ENCODE data around the gene LASP1NB.

LASP1NB gene

GRCh38 chr17:38925263-38925995, at the start of gene LASP1NB:
Gene LASP1NB, plus strand, starts transcription at chr17:38925614.
- DNase-seq (ENCODE audit: low read depth, low spot score), result no peak

GRCh38 chr17:38877130-38877851, 48.1 kb upstream of the LASP1NB start:
- DNase-seq (ENCODE audit: low read depth, low spot score), result no peak

- DNase-seq (ENCODE audit: low read depth, low spot score), result peak; percentile 95
Measured at GRCh38 chr17:38879878-38880665, 45.3 kb upstream of the LASP1NB start.

GRCh38 chr17:38881600-38882191, 43.7 kb upstream of the LASP1NB start:
- no peak for DNase-seq (ENCODE audit: low read depth, low spot score)

GRCh38 chr17:38882870-38883269, 42.5 kb upstream of the LASP1NB start:
- DNase-seq (ENCODE audit: low read depth, low spot score), result no peak

- no peak for DNase-seq (ENCODE audit: low read depth, low spot score)
Measured at GRCh38 chr17:38883592-38884526, 41.6 kb upstream of the LASP1NB start.

- no peak for DNase-seq (ENCODE audit: low read depth, low spot score)
Measured at GRCh38 chr17:38885044-38885727, 40.2 kb upstream of the LASP1NB start.

- DNase-seq (ENCODE audit: low read depth, low spot score), result no peak
Measured at GRCh38 chr17:38885728-38886642, 39.4 kb upstream of the LASP1NB start.

GRCh38 chr17:38886643-38887010, 38.8 kb upstream of the LASP1NB start:
- DNase-seq (ENCODE audit: low read depth, low spot score), result no peak

- no peak for DNase-seq (ENCODE audit: low read depth, low spot score)
Measured at GRCh38 chr17:38888842-38889241, 36.6 kb upstream of the LASP1NB start.

GRCh38 chr17:38889745-38890409, 35.5 kb upstream of the LASP1NB start:
- DNase-seq (ENCODE audit: low read depth, low spot score), result no peak

GRCh38 chr17:38890410-38890746, 35.0 kb upstream of the LASP1NB start:
- no peak for DNase-seq (ENCODE audit: low read depth, low spot score)

GRCh38 chr17:38891441-38891840, 34.0 kb upstream of the LASP1NB start:
- DNase-seq (ENCODE audit: low read depth, low spot score), result no peak

GRCh38 chr17:38892083-38892482, 33.3 kb upstream of the LASP1NB start:
- DNase-seq (ENCODE audit: low read depth, low spot score), result no peak

- DNase-seq (ENCODE audit: low read depth, low spot score), result no peak
Measured at GRCh38 chr17:38892620-38893019, 32.8 kb upstream of the LASP1NB start.

GRCh38 chr17:38893113-38893512, 32.3 kb upstream of the LASP1NB start:
- no peak for DNase-seq (ENCODE audit: low read depth, low spot score)

GRCh38 chr17:38893607-38894006, 31.8 kb upstream of the LASP1NB start:
- no peak for DNase-seq (ENCODE audit: low read depth, low spot score)

- no peak for DNase-seq (ENCODE audit: low read depth, low spot score)
Measured at GRCh38 chr17:38894276-38894675, 31.1 kb upstream of the LASP1NB start.

Data from iPS DF 19.7 (cell line).